Superior temporal gyrus (tissue), 1 donor: Measurements from ENCODE around the gene AARSD1.
A peak's percentile ranks its signal among the peaks of the same experiment; 100 is the strongest.
"Not testable (repeated sequence)": the region's sequence is repeated elsewhere in the genome, so short reads cannot be mapped to it uniquely, and the experiment has no call there.

ENCODE experiments used
- DNase-seq: peaks from one replicate; pipeline ENCODE4 v3.0.0-alpha.2; 2016; ENCODE audit errors: extremely low spot score

The AARSD1 gene

GRCh38 chr17:42964161-42964932 is at the start of gene AARSD1:
Gene AARSD1 (minus strand): TSS chr17:42964454. CDS start chr17:42964440, 14 bp downstream.
- peak; percentile 95 for DNase-seq

GRCh38 chr17:43013296-43013695 is 49.0 kb upstream of the AARSD1 start:
- no peak for DNase-seq

- DNase-seq, result no peak
Measured at GRCh38 chr17:43011728-43012472, 47.6 kb upstream of the AARSD1 start.

- no peak for DNase-seq
Measured at GRCh38 chr17:43010667-43011308, 46.5 kb upstream of the AARSD1 start.

GRCh38 chr17:43006639-43007551 is 42.6 kb upstream of the AARSD1 start, which contains the start of gene IFI35:
Gene IFI35 (plus strand): TSS chr17:43006784. CDS start chr17:43006948, 164 bp downstream.
- peak; percentile 73 for DNase-seq

GRCh38 chr17:43003542-43004172 is 39.4 kb upstream of the AARSD1 start:
- no peak for DNase-seq

GRCh38 chr17:43000894-43001293 is 36.6 kb upstream of the AARSD1 start:
- not testable (repeated sequence) for DNase-seq

GRCh38 chr17:42999003-42999525 is 34.8 kb upstream of the AARSD1 start:
- no peak for DNase-seq

- DNase-seq, result peak; percentile 100
Measured at GRCh38 chr17:42997984-42998938, 34.0 kb upstream of the AARSD1 start, which contains the start of gene RPL27. Gene RPL27 (plus strand): TSS chr17:42998419. CDS start chr17:42998751, 332 bp downstream.

GRCh38 chr17:42997390-42997983 is 33.2 kb upstream of the AARSD1 start:
- no peak for DNase-seq

GRCh38 chr17:42993913-42994312 is 29.7 kb upstream of the AARSD1 start:
- not testable (repeated sequence) for DNase-seq

- no peak for DNase-seq
Measured at GRCh38 chr17:42992872-42993271, 28.6 kb upstream of the AARSD1 start.

- DNase-seq, result no peak
Measured at GRCh38 chr17:42991471-42991870, 27.2 kb upstream of the AARSD1 start.

- DNase-seq, result no peak
Measured at GRCh38 chr17:42989726-42990652, 25.7 kb upstream of the AARSD1 start.

- no peak for DNase-seq
Measured at GRCh38 chr17:42989141-42989540, 24.9 kb upstream of the AARSD1 start.

- DNase-seq, result no peak
Measured at GRCh38 chr17:42985225-42985624, 21.0 kb upstream of the AARSD1 start.

- DNase-seq, result no peak
Measured at GRCh38 chr17:42982266-42982665, 18.0 kb upstream of the AARSD1 start.
